Glomerular endothelial cell (primary cell): ENCODE data around the gene FAM241A. TPM values are rescaled to one million over a fixed set of nuclear protein-coding genes. Genes with fewer than 3 reads are reported as not detected.
A peak's percentile ranks its signal among the peaks of the same experiment; 100 is the strongest.
"Not testable (repeated sequence)": the region's sequence is repeated elsewhere in the genome, so short reads cannot be mapped to it uniquely, and the experiment has no call there.

ENCODE experiments used
- DNase-seq: peaks from one replicate; pipeline ENCODE4 v3.0.0-alpha.2; 2011; ENCODE audit warnings: low read depth, low spot score; ENCODE audit errors: extremely low read depth
- total RNA-seq: library from RNA; depleted of rRNA; stranded (reverse); fragments of >200 nt; gene quantifications from 2 replicates; pipeline ENCODE4 v1.2.3, GENCODE V29; 2015

Gene FAM241A
- 14.6 and 15.7 TPM in 2 replicates for total RNA-seq

DNA sequence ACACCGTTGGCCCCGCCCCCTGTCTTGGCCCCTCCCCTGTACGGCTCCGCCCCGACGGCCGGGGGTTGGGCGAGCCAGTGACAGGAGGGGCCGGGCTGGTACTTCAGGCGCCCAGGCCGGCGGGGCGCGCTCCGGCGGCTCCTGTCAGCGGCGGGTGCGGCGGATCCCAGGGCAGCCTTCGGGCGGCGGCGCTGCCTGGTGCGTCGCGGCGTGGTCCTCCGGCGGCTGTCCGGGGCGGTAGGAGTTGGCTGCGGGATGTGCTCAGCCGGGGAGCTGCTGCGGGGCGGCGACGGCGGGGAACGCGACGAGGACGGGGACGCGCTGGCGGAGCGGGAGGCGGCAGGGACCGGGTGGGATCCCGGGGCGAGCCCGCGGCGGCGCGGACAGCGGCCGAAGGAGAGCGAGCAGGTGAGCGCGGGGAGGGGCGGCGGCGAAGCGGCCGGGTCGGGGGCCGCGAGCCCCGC is at the start of gene FAM241A:
Gene FAM241A (plus strand): TSS at position 129 of the 464 bp plus-strand sequence. CDS start 127 bp downstream, at position 256.
- no peak for DNase-seq

DNA sequence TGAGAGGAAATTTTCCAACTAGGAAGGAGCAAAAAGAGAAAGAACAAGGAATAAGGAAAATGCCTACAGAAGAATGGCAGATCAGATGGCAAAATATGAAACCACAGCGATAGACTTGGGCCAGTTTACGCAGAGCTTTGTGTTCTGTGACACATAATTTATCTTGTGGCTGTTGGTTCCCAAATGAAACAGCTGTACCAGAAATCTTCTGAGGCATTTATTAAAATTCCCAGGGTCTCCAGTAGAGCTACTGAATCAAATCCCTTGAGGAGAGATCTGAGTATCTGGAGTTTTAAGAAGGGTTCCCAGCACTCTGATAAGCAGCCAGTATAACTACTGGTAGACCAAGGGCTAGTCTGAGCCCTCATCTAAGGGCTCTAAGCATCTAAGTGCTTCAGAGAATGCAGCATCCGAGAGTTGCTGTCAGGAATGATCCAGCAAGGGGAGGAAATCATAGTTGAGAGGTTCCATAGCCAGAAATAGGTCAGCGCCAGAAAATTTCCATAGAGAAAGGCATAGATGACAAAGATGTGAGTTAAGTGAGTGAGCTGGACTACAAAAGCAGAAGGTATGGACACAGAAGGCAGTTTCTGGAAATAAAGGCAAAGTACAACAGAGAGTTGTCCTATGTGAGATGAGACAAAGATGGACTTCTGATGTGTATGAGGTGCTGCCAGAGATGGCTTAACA is 46.3 kb upstream of the FAM241A start:
- no peak for DNase-seq

DNA sequence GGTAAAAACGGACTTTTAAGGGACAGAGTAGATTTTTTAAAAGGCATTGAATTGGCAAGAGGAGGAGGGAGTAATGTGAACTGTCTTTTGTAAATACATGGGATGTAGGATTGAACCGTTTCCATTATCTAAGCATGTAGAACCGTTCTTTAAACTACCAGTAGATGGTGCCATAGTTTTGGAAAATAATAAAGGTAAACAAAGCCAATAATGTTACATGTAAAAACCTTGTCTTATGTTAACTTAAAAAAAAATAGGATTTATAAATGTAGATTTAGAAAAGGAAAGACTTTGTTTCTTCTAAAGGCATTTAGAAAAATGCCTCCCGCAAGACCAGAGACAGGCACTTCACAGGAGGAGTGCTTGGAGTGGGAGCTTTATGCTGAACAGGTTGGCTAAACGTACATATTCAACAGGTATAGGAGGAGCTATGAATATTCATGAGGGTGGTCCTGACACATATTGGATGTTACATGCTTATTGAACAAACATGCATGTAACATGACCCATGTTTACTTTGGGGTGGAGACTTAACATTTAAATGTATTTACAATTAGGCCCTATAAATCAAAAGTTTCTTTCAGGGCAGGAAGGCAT is 45.5 kb upstream of the FAM241A start:
- DNase-seq, result no peak

DNA sequence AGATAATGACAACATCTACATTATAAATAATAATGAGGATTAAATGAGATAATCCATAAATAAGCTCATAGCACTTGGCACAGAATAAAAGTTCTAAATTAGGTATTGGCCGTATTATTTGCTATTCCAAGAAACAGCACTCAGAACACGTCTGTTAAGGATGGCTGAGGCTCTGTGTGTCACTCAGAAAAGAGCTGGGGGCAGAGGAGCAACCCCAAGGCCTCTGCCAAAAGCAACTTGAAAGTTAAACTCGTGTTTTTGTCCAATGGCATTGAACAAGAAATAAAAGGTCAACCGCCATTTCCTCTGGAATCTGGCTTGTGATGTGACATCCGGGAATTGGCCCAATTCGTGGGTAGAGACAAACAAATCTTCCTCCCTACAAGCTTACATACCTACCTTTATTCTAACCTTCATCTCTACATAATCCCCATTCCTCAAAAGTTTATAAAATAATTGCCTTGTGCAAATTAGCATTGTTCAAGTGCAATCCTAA is 42.3 kb upstream of the FAM241A start:
- no peak for DNase-seq

DNA sequence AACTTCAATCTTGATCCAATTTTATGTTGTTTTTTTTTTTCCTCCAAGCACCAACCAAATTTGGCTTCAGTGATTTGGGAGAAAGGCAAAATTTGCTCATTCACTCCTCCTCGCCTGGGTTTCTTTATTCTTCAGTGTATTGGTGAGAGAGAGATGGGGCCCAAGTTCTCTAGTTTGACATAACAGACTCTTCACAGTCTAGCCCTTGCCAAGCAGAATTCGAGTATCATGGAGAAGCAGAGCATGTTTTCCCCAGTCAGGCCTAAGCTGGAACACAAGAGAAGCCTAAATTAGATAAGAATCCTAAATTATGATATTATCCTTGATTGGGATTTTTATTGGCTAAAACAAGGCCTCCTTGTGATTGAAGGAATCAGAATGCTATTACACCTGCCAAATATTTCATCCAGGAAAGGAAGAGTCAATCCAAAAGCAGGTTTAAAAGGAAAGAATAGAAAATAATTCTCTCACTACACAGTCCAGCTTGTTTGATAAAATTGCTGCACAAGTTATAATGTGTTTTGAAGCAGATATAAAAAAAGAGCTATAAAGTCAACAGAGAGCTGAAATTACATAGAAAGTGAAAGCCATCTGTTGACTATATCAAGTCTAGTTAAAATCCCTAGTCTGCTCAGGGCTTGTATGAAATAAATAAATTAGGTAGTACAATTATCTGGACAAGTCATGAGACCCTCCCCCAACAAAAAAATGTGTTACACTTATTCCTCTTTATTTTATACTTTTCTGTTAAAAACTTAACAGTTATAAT is 39.9 kb upstream of the FAM241A start:
- DNase-seq, result no peak

DNA sequence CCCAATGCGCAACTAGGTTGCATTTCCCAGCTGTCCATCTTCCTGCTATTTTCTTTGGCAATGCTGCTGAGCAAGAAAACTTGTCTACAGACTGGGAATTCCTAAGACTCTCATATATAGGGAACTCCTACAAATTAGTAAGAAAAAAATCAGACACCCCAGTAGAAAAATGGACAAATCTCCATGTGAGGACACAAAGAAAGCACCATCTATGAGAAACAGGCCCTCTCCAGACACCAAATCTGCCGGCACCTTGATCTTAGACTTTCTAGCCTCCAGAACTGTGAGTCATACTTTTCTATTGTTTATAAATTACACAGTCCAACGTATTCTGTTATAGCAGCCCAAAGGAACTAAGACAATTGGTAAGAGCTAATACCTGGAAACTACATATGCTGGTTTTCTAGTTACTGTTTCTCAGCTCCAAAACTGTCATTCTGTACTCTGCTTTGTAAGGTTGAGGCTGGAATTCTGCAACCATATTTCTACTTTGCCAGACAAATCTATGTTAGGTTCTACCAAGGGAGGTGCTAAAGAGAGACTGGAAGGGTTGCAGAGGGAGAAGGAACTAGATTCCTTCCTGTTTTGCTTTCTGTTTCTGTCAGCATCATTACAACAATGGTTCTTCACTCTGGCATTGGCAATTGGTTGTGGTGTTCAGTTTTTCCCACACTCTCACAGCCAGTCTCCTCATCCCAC is 35.7 kb upstream of the FAM241A start:
- peak; percentile 71 for DNase-seq

DNA sequence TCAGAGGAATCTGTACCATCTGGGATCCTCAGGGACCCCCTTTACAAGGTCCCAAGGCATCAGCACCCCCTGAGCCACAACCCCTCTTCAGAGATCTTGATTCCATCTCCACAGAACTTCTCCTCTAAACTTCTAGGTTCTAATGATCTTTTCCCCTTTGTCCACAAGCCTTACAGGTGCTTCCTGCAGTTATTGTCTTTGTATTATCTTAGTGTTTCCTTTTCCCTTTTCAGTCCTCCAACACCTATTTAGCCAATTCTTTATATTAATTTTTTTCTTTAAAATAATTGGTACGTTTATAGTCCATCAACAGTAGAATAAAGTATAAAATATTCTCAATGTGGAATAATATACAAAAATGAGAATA is 35.2 kb upstream of the FAM241A start:
- no peak for DNase-seq

DNA sequence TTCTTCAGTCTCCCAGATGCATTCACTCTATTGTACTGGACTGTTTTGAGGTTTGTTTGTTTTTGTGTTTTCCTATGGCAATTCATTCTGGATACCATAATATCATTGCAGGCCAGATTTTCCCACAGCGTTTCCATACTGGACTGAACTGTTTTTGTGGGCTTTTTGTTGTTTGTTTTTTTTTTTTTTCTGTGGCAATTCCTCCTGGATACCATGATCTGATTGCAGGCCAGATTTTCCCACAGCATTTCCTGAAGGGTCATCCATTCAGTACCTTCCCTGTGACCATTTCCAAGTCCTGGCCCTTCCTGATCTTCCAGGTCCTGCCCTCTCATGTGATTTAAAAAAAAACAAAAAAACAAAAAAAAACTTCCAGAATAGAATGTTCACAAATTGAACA is 33.9 kb upstream of the FAM241A start:
- no peak for DNase-seq

DNA sequence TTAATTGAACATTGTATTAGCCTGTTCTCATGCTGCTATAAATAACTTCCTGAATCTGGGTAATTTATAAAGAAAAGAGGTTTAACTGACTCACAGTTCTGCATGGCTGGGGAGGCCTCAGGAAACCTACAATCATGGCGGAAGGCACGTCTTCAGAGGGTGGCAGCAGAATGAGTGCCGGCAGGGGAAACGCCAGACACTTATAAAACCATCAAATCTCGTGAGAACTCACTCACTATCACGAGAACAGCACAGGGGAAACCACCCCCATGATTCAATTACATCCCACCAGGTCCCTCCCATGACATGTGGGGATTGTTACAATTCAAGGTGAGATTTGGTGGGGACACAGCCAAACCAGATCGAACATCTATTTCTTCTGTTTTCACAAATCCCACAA is 33.2 kb upstream of the FAM241A start:
- DNase-seq, result not testable (repeated sequence)

DNA sequence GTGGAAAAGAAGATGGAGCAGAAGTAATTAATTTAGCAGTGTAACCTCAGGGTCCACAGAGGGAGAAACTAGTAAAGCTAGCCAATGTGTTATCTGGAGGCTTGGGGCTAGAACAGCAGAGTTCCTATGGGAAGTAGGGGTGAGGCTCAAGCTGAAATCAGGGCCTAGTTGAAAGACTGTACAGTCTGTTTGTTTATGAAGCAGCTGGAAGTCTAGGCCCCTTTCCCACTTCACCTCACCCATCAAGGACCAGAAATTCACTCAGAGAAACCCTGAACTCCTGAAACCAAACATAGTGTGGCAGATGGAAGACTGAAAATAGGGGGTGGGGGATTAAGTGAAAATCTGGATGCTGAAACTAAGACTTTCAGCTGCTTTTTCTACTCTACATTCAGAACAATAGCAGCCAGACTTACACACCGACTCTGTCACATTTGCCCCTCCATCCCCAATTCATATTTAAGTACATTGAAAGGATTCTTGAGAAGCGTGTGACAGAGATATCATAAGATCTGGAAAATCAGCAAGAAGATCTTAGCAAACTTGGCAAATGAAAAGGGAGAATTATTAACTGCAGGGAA is 32.6 kb upstream of the FAM241A start:
- DNase-seq, result no peak

DNA sequence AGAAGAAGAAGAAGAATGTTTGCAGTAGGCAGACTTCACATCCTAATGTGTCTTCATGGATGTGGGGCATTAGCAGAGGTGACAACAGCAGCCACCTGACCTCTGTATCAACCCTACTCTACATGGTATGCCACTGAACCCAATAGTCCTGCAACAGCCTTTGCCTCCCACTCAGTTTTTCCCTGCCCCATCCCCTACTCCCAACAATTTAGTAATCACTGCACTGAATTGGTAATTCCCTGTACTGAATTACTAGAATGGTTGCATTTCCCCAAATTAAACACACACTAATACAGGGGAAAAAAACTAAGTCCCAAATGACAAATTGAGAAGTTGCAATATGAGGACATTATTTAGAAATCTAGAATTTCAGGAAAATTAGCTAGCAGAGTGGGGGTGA is 31.4 kb upstream of the FAM241A start:
- DNase-seq, result no peak

DNA sequence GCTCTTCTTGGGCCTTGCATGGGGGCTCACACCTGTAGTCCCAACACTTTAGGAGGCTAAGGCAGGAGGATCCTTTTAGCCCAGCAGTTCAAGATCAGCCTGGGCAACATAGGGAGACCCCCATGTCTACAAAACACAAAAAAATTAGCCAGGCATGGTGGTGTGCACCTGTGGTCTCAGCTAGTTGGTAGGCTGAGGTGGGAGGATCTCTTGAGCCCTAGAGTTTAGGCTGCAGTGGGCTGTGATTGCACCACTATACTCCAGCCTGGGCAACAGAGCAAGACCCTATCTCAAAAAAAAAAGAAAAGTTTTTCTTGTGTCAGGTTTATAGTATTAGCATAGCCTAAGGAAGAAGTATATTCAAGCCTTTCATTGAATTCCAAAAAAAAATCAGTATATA is 30.8 kb upstream of the FAM241A start:
- DNase-seq, result no peak

DNA sequence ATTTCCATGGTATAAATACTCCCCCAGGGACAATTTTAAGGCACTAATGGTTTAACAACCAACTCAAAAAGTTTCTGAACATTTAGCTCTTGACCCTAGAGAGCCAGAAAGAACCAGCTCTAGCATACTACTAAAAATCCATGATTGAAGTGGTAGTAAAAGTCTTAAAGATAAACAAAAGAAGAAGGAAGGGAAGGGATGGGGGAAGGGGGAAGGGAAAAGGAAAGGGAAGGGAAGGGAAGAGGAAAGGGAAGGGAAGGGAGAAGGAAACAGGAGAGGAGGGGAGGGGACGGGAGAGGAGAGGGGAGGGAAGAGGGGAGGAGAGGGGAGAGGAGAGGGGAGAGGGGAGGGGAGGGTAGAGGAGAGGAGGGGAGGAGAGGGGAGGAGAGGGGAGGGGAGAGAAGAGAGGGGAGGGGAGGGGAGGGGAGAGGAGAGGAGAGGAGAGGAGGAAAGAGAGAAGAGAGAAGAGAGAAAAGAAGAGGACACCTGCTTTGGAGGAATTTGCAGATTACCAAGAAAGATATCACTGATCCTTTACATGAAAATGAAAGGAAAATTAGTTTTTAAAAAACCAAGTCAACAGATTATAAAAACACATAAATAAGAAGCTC is 26.4 kb upstream of the FAM241A start:
- DNase-seq, result no peak

DNA sequence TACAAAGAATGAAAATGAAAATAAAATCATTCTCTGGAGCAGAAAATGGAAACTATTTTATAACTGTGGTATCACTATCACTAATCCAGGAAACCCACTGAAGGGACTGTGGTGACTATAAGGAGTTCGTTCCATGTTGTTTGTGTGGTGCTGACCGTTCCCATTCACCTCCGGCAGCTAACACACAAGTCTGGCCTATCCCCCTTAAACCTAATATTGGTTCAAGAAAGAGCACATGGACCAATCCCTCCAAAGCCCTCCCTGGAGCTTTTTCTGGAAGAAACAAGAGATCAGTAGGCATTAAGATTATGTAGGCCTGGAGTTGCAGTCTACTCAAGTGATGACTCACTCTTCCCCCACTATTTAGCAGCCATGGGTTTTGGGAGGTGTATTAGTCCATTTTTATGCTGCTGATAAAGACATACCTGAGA is 25.9 kb upstream of the FAM241A start:
- no peak for DNase-seq

DNA sequence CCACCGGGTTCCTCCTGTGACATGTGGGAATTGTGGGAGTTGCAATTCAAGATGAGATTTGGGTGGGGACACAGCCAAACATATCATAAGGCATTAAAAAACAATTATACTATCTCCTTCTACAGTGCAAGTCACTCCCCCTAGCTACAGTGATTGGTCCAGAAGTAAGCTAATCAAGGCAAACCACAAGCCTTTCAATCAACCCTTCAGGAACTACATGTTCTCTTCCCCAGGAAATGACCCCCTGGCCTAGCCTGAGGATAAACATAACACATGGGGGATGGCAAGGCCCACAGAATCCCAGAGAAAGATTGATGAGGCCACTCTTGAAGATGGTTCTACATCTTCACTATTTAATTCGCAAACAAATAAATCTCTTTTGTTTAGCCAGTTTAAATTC is 25.2 kb upstream of the FAM241A start:
- DNase-seq, result no peak

DNA sequence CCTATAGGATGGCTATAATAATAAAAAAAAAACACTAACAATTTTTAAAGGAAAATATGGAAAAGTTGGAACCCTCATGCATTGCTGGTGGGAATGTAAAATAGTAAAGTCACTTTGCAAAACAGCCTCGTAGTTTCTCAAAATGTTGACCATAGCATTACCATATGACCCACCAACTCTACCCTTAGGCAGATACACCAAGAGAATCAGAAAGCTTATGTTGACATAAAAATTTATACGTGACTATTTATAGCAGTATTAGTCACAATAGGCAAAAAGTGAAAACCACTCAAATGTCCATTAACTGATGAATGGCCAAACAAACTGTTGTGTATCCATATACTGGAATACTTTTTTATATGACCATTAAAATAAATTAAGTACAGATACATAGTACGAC is 19.8 kb upstream of the FAM241A start:
- DNase-seq, result no peak

DNA sequence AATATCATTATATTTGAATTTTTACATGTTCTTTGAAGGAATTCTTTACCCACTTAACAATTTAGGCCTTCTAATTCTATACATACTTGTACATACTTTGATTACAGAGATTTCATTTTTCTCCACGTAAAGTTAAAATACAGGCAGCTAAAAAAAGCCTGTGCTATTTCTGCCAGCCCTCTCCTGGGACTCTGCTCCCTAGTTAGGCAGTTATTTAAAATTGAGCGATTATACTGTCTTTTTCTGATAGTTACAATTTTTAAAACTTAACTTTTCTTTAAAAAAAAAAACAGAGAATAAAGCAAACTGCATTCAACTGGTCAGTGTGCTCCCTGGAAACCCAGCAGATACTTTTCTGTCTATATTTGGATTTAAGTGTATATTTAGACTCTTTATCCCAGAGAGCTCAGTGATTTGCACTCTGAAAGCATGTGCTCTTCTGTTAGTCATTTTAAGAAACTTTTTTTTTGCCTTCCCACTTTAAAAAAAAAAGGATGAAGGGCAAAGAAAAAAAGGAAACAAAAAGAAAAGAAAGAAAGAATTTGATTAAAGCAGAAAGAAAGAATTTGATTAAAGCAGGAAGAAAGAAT is 18.1 kb upstream of the FAM241A start:
- DNase-seq, result no peak

DNA sequence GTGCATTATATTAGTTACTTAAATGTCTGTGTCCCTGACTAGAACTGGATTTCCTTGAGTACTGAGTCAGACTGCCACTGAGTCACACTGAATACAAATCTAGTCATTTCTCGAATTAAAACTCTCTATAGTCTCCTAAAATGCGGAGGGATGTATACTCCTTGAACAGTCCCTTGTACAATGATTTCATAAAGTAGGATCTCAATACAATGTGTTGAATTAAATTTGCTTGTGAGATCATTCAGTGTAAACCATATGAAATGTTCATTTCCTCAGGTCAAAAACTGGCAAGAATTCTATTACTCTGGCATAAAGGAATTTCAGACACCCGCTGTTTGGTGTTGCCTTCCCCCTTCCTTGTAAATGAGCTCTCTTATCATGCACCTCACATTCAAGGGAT is 17.5 kb upstream of the FAM241A start:
- DNase-seq, result no peak

DNA sequence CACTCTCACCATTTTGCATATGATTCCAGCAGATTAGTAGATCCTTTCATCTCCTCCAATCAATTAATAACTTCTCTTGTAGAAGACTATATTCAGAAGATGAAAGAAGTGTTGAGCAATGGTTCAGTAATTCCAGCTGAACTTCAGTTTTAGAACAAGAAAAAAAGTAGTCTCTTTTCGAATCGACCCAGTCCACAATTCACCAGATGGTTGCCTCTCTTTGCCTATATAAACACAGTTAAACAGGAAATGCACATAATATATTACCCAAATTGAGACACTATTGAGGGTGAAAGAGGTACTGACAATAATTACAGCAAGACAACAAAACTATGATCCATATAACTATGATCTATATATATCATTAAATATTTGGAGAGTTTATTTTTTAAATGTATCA is 16.8 kb upstream of the FAM241A start:
- DNase-seq, result no peak

DNA sequence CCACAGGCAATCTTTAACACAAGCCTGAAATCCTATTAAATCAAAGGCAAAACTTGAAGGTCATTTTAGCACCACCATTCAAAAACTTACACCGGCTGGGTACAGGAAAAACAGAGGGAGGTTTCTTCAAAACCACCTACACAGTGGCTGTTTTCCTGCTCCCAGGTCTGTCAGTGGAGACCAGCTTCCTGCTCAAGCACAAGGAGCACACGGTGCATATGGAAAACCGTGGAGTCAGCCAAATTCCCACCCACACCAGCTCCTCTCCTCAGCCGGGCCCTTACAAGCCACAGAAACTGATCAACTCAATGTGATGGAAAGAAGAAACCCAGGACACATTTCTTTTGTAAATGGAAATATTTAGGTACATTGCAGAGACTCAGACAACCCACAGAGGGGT is 14.3 kb upstream of the FAM241A start:
- no peak for DNase-seq
